Omental fat pad (tissue), 4 donors: ENCODE data around the gene DGKB. TPM values are rescaled to one million over a fixed set of nuclear protein-coding genes. Genes with fewer than 3 reads are reported as not detected.

Source experiments
- ATAC-seq: fragments of 150-250 bp; one replicate; pipeline ENCODE4 v1.9.1; 2016; ENCODE audit warnings: mild to moderate bottlenecking, moderate library complexity; ENCODE audit not compliant: low FRiP score
- DNase-seq: peaks from one replicate; pipeline ENCODE4 v3.0.0-alpha.2; 2019; ENCODE audit warnings: low spot score
- total RNA-seq, 4 donors: library from RNA; depleted of rRNA; stranded (reverse); fragments of >200 nt; gene quantifications; one replicate each; pipeline ENCODE4 v1.1.0, GENCODE V29; 2016
- TF ChIP-seq, protein P1 (sequence below), 3 donors: fragments of 450-650 bp; IDR thresholded peaks; one replicate each; pipeline ENCODE4 v1.5.1; 2016 to 2017; ENCODE audit warnings: antibody characterized with exemption in 3 of 3, mild to moderate bottlenecking in 3 of 3, moderate library complexity in 2 of 3

The DGKB gene
- total RNA-seq, 4 donors from 2014 or later, result 0.12 to 2.8 TPM; not detected in 2

DNA sequence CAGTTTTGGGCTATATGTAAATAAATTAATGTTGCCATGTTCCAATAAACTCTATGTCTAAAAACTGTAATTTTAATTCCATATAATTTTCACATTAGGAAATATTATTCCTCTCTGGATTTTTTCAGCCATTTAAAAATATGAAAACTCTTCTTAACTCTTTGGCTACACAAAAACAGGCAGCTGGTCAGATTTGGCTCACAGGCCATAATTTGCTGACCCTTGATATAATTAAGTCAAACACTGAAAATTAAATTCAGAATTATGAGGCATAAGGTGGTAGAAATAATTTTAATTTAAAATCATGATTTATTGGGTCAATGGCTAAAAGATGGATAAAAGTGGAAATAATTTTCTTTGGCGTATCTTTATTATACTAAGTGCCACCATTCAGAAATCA, 746.1 kb downstream of the DGKB start:
- no peak for DNase-seq
- TF ChIP-seq, protein P1, sequence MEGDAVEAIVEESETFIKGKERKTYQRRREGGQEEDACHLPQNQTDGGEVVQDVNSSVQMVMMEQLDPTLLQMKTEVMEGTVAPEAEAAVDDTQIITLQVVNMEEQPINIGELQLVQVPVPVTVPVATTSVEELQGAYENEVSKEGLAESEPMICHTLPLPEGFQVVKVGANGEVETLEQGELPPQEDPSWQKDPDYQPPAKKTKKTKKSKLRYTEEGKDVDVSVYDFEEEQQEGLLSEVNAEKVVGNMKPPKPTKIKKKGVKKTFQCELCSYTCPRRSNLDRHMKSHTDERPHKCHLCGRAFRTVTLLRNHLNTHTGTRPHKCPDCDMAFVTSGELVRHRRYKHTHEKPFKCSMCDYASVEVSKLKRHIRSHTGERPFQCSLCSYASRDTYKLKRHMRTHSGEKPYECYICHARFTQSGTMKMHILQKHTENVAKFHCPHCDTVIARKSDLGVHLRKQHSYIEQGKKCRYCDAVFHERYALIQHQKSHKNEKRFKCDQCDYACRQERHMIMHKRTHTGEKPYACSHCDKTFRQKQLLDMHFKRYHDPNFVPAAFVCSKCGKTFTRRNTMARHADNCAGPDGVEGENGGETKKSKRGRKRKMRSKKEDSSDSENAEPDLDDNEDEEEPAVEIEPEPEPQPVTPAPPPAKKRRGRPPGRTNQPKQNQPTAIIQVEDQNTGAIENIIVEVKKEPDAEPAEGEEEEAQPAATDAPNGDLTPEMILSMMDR (IDR thresholded peaks at IDR 0.05), result no peak
- ATAC-seq, result no peak

DNA sequence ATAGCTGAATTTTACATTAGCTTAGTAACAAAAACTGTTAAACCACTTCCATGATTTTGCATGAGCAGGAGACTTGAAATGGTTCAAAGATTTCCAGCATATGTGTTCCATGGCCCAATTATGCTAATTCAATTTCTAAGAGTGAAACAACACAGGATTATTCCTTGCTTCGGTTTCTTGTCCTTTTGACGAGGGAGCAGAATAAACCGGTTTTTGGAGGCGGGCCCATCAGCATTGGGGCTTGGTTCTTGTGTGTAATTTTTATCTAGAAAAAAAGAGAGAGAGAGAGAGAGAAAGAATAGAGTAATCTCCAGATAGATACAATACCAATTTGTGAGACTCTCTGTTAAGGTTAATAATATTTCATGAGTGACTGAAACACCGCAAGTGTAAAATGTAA, 753.6 kb downstream of the DGKB start:
- TF ChIP-seq, protein P1 (IDR thresholded peaks at IDR 0.05), result no peak
- DNase-seq (no peak), ATAC-seq (no peak)

DNA sequence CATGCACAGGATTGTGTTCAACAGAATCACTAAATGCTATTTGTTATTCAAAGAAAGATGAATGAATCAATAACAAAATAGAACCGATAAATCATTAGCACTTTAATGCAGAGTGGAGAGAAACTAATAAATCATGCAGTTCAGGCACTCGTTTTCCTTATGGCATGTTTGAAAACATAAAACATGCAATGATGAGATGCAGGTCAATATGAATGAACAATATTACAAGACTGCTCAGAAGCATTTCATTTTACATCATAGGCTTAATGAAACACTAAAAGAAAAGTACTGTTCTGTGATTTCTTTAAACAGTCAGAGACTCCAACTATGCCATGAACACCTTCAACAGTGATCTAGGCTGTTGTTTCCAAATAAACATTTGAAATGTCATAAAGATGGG, 755.0 kb downstream of the DGKB start:
- no peak for DNase-seq
- no peak for ATAC-seq
- TF ChIP-seq, protein P1 (IDR thresholded peaks at IDR 0.05), result no peak

DNA sequence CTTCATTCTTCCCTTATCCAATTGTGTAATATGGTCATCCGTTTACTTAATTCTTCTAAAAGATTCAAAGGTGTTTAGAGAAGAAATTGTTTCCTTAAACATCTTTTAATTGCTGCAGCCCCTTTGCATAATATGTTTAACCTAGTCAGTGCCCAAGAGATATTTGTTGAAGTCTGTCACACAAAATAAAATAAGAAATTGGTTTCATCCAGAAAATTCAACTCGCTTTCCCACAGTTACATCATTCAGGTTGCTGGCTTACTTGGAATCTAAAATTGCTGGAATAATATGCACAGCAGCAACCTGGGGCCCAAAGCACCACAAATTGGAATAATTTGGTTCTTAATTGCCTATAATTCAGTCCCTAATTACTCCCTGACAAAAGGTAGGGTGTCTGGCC, 758.0 kb downstream of the DGKB start:
- TF ChIP-seq, protein P1 (IDR thresholded peaks at IDR 0.05), result no peak
- DNase-seq (no peak), ATAC-seq (no peak)

DNA sequence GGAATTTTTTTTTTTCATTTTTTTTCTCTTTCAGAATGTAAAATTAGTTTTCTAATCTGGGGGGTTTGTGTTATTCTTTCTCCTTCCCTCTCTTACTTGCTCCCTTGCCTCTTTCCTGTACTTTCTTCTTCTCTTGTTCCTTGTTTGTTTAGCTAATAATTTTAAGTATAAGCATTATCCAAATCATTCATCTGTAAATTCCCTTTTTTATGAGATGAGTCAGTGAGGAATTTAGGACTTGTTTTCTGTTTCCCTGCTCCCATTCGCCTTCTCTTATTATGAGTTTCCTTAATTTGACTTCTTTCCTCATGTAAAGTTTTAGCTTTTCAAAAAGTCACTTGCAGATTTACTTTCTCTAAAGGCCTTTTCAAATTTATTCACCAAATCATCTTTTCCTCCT, 758.4 kb downstream of the DGKB start:
- TF ChIP-seq, protein P1 (IDR thresholded peaks at IDR 0.05), result no peak
- DNase-seq, result no peak
- no peak for ATAC-seq

DNA sequence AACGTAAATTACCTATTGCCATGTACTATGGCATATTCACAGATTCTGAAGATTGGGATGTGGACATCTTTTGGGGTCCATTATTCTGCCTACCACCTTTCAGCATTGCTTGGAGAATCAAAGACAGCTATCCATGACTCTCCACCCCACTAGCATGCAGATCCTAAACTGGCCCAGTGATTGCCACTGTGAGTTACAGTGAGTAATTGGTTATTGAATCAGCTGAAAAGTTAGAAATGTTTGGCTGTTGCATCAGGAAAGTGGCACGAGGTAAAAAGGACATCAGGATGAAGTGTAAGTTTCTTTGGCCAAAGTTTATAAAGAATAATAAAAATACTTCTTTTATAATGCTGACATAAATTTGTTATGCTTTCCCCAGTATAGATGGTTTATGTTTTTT, 764.9 kb downstream of the DGKB start:
- TF ChIP-seq, protein P1 (IDR thresholded peaks at IDR 0.05), result no peak
- no peak for ATAC-seq
- no peak for DNase-seq

DNA sequence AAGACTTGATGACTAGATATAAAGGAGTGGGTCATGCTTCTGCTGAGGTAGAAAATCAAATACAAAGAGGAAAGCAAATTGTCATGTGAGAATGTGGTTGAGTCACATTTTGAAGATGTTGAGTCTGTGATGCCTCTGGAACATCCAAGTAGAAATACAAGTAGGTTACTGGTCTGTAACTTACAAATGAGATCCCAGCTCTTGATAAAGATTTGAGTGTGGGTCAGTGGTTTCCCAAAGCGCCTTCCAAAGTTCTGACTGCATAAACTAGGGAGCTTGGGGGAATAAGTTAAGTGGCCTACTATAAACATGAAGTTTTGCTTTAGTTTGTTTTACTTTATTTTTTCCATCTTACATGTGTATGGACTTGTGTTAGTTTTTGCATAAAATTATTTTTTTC, 768.8 kb downstream of the DGKB start:
- TF ChIP-seq, protein P1 (IDR thresholded peaks at IDR 0.05), result no peak
- ATAC-seq (no peak), DNase-seq (no peak)
